NCI-H1417 (cell line): ENCODE data around the gene REPS2.

Source experiments
- DNase-seq, 3 experiments: peaks; one replicate each; lab custom pipeline; 2025; lab: John Stamatoyannopoulos, UW

REPS2 gene

GRCh38 chrX:17005712-17006368 lies 59.4 kb downstream of the REPS2 start:
- no peak for DNase-seq

- DNase-seq: peak in 1 of 3 experiments; percentile 5
These were observed 60.8 kb downstream of the REPS2 start for GRCh38 chrX:17007134-17007768.

- peak in 1 of 3 experiments; percentile 58 for DNase-seq
These were observed 63.6 kb downstream of the REPS2 start for GRCh38 chrX:17009856-17010625.

- DNase-seq: no peak
These were observed 66.0 kb downstream of the REPS2 start for GRCh38 chrX:17012465-17012864.

- DNase-seq: no peak
These were observed 67.8 kb downstream of the REPS2 start for GRCh38 chrX:17014216-17014615.

GRCh38 chrX:17017134-17017533 lies 70.7 kb downstream of the REPS2 start:
- no peak for DNase-seq

- DNase-seq: no peak
These were observed 73.9 kb downstream of the REPS2 start for GRCh38 chrX:17020356-17020755.

- peak in 1 of 3 experiments; percentile 18 for DNase-seq
These were observed 74.7 kb downstream of the REPS2 start for GRCh38 chrX:17020851-17021821.

GRCh38 chrX:17021851-17022604 lies 75.6 kb downstream of the REPS2 start:
- DNase-seq: peak in 1 of 3 experiments; percentile 81

GRCh38 chrX:17023661-17024060 lies 77.2 kb downstream of the REPS2 start:
- no peak for DNase-seq

GRCh38 chrX:17024886-17025285 lies 78.4 kb downstream of the REPS2 start:
- DNase-seq: peak in 2 of 3 experiments; percentile 30 to 56

GRCh38 chrX:17025621-17026302 lies 79.3 kb downstream of the REPS2 start:
- no peak for DNase-seq

GRCh38 chrX:17027931-17028330 lies 81.5 kb downstream of the REPS2 start:
- no peak for DNase-seq

- no peak for DNase-seq
These were observed 81.9 kb downstream of the REPS2 start for GRCh38 chrX:17028356-17028755.

GRCh38 chrX:17030092-17030491 lies 83.6 kb downstream of the REPS2 start:
- peak in 1 of 3 experiments; percentile 21 for DNase-seq

GRCh38 chrX:17030580-17031270 lies 84.3 kb downstream of the REPS2 start:
- no peak for DNase-seq

- no peak for DNase-seq
These were observed 85.4 kb downstream of the REPS2 start for GRCh38 chrX:17031827-17032226.

- DNase-seq: no peak
These were observed 85.9 kb downstream of the REPS2 start for GRCh38 chrX:17032351-17032750.

- no peak for DNase-seq
These were observed 86.8 kb downstream of the REPS2 start for GRCh38 chrX:17033225-17033624.

- no peak for DNase-seq
These were observed 88.7 kb downstream of the REPS2 start for GRCh38 chrX:17035111-17035510.
